GM19324 (cell line): ENCODE results near the gene GATAD2A.

ENCODE experiments used
- ATAC-seq: cut with Tn5 transposase; IDR thresholded peaks from one replicate; pipeline ENCODE4 v1.9.1; 2021; ENCODE audit warnings: mild to moderate bottlenecking, moderate library complexity; ENCODE audit not compliant: unreplicated experiment, low FRiP score

Gene GATAD2A

GRCh38 chr19:19420570-19421298 lies 15.3 kb downstream of the GATAD2A start:
- no peak for ATAC-seq

GRCh38 chr19:19421299-19421696 lies 15.8 kb downstream of the GATAD2A start:
- no peak for ATAC-seq

- ATAC-seq, result no peak
Measured at GRCh38 chr19:19422156-19422555, 16.7 kb downstream of the GATAD2A start.

- no peak for ATAC-seq
Measured at GRCh38 chr19:19423322-19423721, 17.8 kb downstream of the GATAD2A start.

- ATAC-seq, result no peak
Measured at GRCh38 chr19:19425170-19425875, 19.8 kb downstream of the GATAD2A start.

GRCh38 chr19:19426216-19426615 lies 20.7 kb downstream of the GATAD2A start:
- no peak for ATAC-seq

- no peak for ATAC-seq
Measured at GRCh38 chr19:19426799-19427198, 21.3 kb downstream of the GATAD2A start.

GRCh38 chr19:19427302-19427701 lies 21.8 kb downstream of the GATAD2A start:
- no peak for ATAC-seq

- no peak for ATAC-seq
Measured at GRCh38 chr19:19427944-19428343, 22.5 kb downstream of the GATAD2A start.

GRCh38 chr19:19428746-19429145 lies 23.3 kb downstream of the GATAD2A start:
- ATAC-seq, result no peak

GRCh38 chr19:19429361-19429760 lies 23.9 kb downstream of the GATAD2A start:
- no peak for ATAC-seq

GRCh38 chr19:19432732-19433131 lies 27.3 kb downstream of the GATAD2A start:
- ATAC-seq, result no peak

- no peak for ATAC-seq
Measured at GRCh38 chr19:19433666-19434213, 28.3 kb downstream of the GATAD2A start.

- no peak for ATAC-seq
Measured at GRCh38 chr19:19434483-19435045, 29.1 kb downstream of the GATAD2A start.

- ATAC-seq, result no peak
Measured at GRCh38 chr19:19436137-19436691, 30.7 kb downstream of the GATAD2A start.

- ATAC-seq, result no peak
Measured at GRCh38 chr19:19438366-19439175, 33.1 kb downstream of the GATAD2A start.

- ATAC-seq, result no peak
Measured at GRCh38 chr19:19439176-19439482, 33.7 kb downstream of the GATAD2A start.

- ATAC-seq, result no peak
Measured at GRCh38 chr19:19443283-19443682, 37.8 kb downstream of the GATAD2A start.

GRCh38 chr19:19443902-19444680 lies 38.6 kb downstream of the GATAD2A start:
- no peak for ATAC-seq

- no peak for ATAC-seq
Measured at GRCh38 chr19:19444681-19445155, 39.2 kb downstream of the GATAD2A start.
